ENCODE data around the gene DYNC2H1.
"Not testable (repeated sequence)": the region's sequence is repeated elsewhere in the genome, so short reads cannot be mapped to it uniquely, and the experiment has no call there.

Gene DYNC2H1

GRCh38 chr11:103141986-103142385, 32.8 kb downstream of the DYNC2H1 start:
- DNase-seq (ENCODE audit: low read depth): not testable (repeated sequence)

GRCh38 chr11:103147627-103148026, 38.4 kb downstream of the DYNC2H1 start:
- DNase-seq (ENCODE audit: low read depth): no peak

- no peak for DNase-seq (ENCODE audit: low read depth)
These were observed 48.3 kb downstream of the DYNC2H1 start for GRCh38 chr11:103157542-103157941.

- no peak for DNase-seq (ENCODE audit: low read depth)
These were observed 55.0 kb downstream of the DYNC2H1 start for GRCh38 chr11:103164093-103164796.

- DNase-seq (ENCODE audit: low read depth): no peak
These were observed 57.9 kb downstream of the DYNC2H1 start for GRCh38 chr11:103167166-103167565.

- no peak for DNase-seq (ENCODE audit: low read depth)
These were observed 61.6 kb downstream of the DYNC2H1 start for GRCh38 chr11:103170865-103171264.

- DNase-seq (ENCODE audit: low read depth): no peak
These were observed 66.4 kb downstream of the DYNC2H1 start for GRCh38 chr11:103175461-103176129.

- DNase-seq (ENCODE audit: low read depth): no peak
These were observed 74.9 kb downstream of the DYNC2H1 start for GRCh38 chr11:103183981-103184611.

GRCh38 chr11:103202048-103202651, 92.9 kb downstream of the DYNC2H1 start:
- no peak for DNase-seq (ENCODE audit: low read depth)

- DNase-seq (ENCODE audit: low read depth): no peak
These were observed 101.3 kb downstream of the DYNC2H1 start for GRCh38 chr11:103210543-103210942.

GRCh38 chr11:103215812-103216211, 106.6 kb downstream of the DYNC2H1 start:
- no peak for DNase-seq (ENCODE audit: low read depth)

GRCh38 chr11:103220133-103220532, 110.9 kb downstream of the DYNC2H1 start:
- no peak for DNase-seq (ENCODE audit: low read depth)

- no peak for DNase-seq (ENCODE audit: low read depth)
These were observed 113.6 kb downstream of the DYNC2H1 start for GRCh38 chr11:103222806-103223205.

GRCh38 chr11:103228807-103229206, 119.6 kb downstream of the DYNC2H1 start:
- no peak for DNase-seq (ENCODE audit: low read depth)

GRCh38 chr11:103234974-103235373, 125.7 kb downstream of the DYNC2H1 start:
- DNase-seq (ENCODE audit: low read depth): no peak

GRCh38 chr11:103241574-103241973, 132.3 kb downstream of the DYNC2H1 start:
- DNase-seq (ENCODE audit: low read depth): no peak

GRCh38 chr11:103254123-103254522, 144.9 kb downstream of the DYNC2H1 start:
- no peak for DNase-seq (ENCODE audit: low read depth)

GRCh38 chr11:103257360-103257759, 148.1 kb downstream of the DYNC2H1 start:
- DNase-seq (ENCODE audit: low read depth): no peak

- DNase-seq (ENCODE audit: low read depth): no peak
These were observed 157.1 kb downstream of the DYNC2H1 start for GRCh38 chr11:103266167-103266831.

GRCh38 chr11:103272876-103273275, 163.7 kb downstream of the DYNC2H1 start:
- DNase-seq (ENCODE audit: low read depth): no peak

GRCh38 chr11:103274025-103274424, 164.8 kb downstream of the DYNC2H1 start:
- no peak for DNase-seq (ENCODE audit: low read depth)

GRCh38 chr11:103279821-103280220, 170.6 kb downstream of the DYNC2H1 start:
- no peak for DNase-seq (ENCODE audit: low read depth)
